Neural crest cell (in vitro differentiated cells): ENCODE results near the gene TOM1. TPM values are rescaled to one million over a fixed set of nuclear protein-coding genes. Genes with fewer than 3 reads are reported as not detected.

Experiments used
- DNase-seq: peaks from one replicate; pipeline ENCODE4 v3.0.0; 2021; ENCODE audit warnings: low read depth, mixed read lengths, low spot score
- H3K27ac Mint-ChIP-seq: one replicate; pipeline ENCODE4 v1.8.0; 2021; ENCODE audit warnings: mild to moderate bottlenecking, mixed read lengths; ENCODE audit not compliant: unreplicated experiment
- H3K27me3 Mint-ChIP-seq: 2 replicates; pipeline ENCODE4 v1.8.0; 2021; ENCODE audit warnings: low read depth, mild to moderate bottlenecking, mixed read lengths
- H3K36me3 Mint-ChIP-seq: 2 replicates; pipeline ENCODE4 v1.8.0; 2021; ENCODE audit warnings: low read depth, mild to moderate bottlenecking, mixed read lengths
- H3K4me1 Mint-ChIP-seq: 2 replicates; pipeline ENCODE4 v1.8.0; 2021; ENCODE audit warnings: mixed read lengths
- H3K4me3 Mint-ChIP-seq: one replicate; pipeline ENCODE4 v1.8.0; 2021; ENCODE audit warnings: mild to moderate bottlenecking, mixed read lengths
- H3K9me3 Mint-ChIP-seq: 2 replicates; pipeline ENCODE4 v1.8.0; 2021; ENCODE audit warnings: mixed read lengths
- total RNA-seq: library from RNA; stranded (reverse); gene quantifications from 2 replicates; pipeline ENCODE4 v1.2.1, GENCODE V29; 2021
- TF ChIP-seq, protein P1 (sequence below): fragments of 200-600 bp; sonication (generic); conservative IDR thresholded peaks from 2 replicates; pipeline ENCODE4 v1.5.0; 2021; ENCODE audit warnings: antibody characterized with exemption, mild to moderate bottlenecking

The TOM1 gene
- total RNA-seq, 1 donor from 2014 or later = 24.7 TPM

DNA sequence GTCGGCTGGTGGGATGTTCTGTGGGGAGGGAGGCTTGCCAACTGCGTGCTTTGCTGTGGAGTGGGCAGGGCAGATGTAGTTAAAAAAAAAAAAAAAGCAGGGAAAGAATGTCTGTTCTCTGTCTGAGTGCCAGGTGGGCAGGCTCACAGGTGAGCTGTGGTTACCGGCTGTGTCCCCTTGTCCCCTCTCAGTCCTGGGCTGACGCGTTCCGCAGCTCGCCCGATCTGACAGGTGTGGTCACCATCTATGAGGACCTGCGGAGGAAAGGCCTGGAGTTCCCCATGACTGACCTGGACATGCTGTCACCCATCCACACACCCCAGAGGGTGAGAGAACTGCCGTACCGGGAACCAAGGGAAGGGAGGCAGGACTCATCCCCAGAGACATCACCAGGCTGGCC, 23.6 kb downstream of the TOM1 start:
- Mint-ChIP-seq H3K27ac (no peak overlapping the region), H3K9me3 (no peaks in the 10 kb centered on the region), H3K27me3 (no peaks in the 10 kb centered on the region), H3K4me1 (no peaks in the 10 kb centered on the region), H3K36me3 (no peaks in the 10 kb centered on the region), H3K4me3 (no peak overlapping the region)
- DNase-seq = no peak
- TF ChIP-seq, protein P1, sequence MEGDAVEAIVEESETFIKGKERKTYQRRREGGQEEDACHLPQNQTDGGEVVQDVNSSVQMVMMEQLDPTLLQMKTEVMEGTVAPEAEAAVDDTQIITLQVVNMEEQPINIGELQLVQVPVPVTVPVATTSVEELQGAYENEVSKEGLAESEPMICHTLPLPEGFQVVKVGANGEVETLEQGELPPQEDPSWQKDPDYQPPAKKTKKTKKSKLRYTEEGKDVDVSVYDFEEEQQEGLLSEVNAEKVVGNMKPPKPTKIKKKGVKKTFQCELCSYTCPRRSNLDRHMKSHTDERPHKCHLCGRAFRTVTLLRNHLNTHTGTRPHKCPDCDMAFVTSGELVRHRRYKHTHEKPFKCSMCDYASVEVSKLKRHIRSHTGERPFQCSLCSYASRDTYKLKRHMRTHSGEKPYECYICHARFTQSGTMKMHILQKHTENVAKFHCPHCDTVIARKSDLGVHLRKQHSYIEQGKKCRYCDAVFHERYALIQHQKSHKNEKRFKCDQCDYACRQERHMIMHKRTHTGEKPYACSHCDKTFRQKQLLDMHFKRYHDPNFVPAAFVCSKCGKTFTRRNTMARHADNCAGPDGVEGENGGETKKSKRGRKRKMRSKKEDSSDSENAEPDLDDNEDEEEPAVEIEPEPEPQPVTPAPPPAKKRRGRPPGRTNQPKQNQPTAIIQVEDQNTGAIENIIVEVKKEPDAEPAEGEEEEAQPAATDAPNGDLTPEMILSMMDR = no peak

DNA sequence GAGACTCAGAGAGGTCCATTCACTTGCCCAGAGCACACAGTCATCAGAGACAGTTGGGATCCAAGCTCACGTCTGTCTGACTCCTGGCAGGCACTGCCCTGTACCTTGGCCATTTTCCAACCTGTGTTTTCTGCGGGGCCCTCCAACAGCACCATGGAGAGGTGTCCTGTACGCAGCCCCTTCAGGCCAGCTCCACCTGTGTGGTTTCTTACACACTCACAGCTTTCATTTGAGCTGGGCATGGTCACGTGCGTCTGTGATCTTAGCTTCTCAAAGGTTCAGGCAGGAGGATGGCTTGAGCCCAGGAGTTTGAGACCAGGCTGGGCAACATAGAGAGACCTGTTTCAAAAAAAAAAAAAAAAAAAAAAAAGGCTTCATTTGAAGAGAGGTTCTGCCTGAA, 24.4 kb downstream of the TOM1 start:
- TF ChIP-seq, protein P1 = no peak
- no peaks in the 10 kb centered on the region for H3K27me3 Mint-ChIP-seq
- no peaks in the 10 kb centered on the region for H3K36me3 Mint-ChIP-seq
- H3K9me3 Mint-ChIP-seq = no peaks in the 10 kb centered on the region
- H3K27ac Mint-ChIP-seq = no peak overlapping the region
- no peak overlapping the region for H3K4me3 Mint-ChIP-seq
- no peaks in the 10 kb centered on the region for H3K4me1 Mint-ChIP-seq
- no peak for DNase-seq

DNA sequence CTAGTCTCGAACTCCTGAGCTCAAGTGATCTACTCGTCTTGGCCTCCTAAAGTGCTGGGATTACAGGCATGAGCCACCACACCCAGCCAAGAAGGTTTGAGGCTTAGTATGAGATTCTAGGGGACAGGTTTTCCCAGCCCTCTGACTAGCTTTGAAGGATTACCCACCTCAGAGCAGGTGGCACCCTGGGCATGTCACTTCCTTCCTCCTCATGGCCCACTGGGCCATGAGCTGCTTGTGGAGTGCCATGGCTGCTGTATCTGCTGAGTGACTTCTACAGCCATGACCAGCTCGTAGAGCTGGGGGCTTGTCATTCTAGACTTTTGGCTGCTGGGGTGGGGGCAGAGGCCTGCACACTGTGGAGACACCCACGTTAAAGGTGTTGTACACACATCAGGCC, 25.1 kb downstream of the TOM1 start:
- H3K4me3 Mint-ChIP-seq = no peak overlapping the region
- no peak overlapping the region for H3K27ac Mint-ChIP-seq
- DNase-seq = no peak
- TF ChIP-seq, protein P1 = no peak
- no peaks in the 10 kb centered on the region for H3K27me3 Mint-ChIP-seq
- no peaks in the 10 kb centered on the region for H3K9me3 Mint-ChIP-seq
- no peaks in the 10 kb centered on the region for H3K4me1 Mint-ChIP-seq
- H3K36me3 Mint-ChIP-seq = no peaks in the 10 kb centered on the region

DNA sequence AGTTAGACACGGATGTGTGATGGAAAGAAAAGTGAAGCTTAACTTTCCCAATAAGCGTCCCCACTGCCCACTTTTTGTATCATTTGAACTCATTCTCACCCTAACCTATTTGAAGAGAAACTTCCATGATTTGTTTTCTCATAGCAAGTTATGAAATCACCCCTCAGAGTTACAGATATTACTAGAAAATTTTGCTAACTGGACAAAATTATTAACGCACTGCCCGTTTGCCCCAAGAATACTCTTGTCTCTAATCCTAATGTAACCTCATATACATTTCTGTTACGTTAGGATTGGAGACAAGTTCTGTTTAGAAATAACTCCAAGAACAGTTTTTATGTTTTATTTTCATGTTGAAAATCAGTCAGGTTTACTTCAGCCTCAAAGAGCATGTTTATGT, 25.5 kb downstream of the TOM1 start:
- Mint-ChIP-seq H3K27me3 (no peaks in the 10 kb centered on the region), H3K36me3 (no peaks in the 10 kb centered on the region), H3K9me3 (no peaks in the 10 kb centered on the region), H3K4me3 (no peak overlapping the region), H3K27ac (no peak overlapping the region), H3K4me1 (no peaks in the 10 kb centered on the region)
- DNase-seq = no peak
- TF ChIP-seq, protein P1 = no peak

DNA sequence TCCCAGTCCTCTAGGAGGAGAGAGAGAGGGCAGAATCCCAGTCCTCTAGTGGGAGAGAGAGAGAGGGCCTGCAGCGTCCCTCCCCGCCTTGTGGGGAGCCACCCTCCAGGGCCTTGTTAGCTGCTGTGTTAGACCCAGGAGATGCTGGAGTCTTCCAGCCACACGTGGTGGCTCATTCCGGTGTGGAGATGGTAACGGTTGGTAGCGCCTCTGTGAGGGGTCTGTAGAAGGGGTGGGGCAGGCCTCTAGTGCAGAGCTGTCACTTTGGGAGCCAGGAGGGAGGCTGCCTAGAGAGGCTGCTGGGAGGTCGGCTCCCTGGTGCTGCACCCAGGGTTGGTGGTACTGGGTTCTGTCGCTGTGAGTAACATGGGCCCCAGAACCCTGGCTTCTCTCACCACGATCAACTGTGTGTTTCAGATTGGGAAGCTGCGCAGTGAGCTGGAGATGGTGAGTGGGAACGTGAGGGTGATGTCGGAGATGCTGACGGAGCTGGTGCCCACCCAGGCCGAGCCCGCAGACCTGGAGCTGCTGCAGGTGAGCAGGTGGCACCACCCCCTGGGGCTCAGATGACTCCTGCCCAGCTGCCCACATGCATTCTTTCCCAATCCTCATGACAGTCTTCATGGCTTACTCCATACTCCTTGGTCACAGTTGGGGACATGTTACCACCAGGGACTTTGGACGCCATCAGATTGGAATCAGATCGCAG, 27.3 kb downstream of the TOM1 start:
- TF ChIP-seq, protein P1 = no peak
- Mint-ChIP-seq H3K4me3 (no peak overlapping the region), H3K9me3 (no peaks in the 10 kb centered on the region), H3K27me3 (no peaks in the 10 kb centered on the region), H3K27ac (no peak overlapping the region), H3K36me3 (no peaks in the 10 kb centered on the region), H3K4me1 (no peaks in the 10 kb centered on the region)
- no peak for DNase-seq
